ENCODE data around the gene PEF1.
"Not testable (repeated sequence)": the region's sequence is repeated elsewhere in the genome, so short reads cannot be mapped to it uniquely, and the experiment has no call there.

PEF1 gene

DNA sequence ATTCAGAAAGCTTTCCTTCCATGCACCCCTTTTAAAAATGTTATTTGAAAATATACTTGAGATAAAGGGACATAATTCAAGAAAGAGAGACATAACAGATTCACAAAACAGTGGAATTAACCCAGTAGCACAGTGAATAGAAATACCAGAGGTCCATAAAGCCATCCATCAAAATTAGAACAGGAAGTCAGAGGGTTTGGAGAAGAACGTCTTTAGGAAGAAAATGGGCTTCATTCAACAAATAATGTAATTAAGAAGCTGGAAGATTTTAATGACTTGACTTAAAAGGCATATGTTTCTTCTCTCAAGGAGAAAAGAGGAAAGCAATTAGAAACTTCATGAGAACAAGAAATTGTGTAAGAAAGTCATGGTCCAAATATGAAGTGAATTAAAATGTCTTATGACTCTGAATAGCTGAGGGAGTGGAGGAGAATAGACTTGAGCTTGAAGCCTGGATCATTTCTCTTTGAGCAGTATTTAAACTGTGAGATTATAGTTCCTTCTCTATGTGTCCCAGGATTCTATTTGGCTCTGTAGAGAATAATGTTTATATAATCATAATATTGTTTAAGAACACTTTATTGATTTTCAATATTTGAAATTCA is 35.1 kb downstream of the PEF1 start:
- DNase-seq (ENCODE audit: low read depth): no peak

DNA sequence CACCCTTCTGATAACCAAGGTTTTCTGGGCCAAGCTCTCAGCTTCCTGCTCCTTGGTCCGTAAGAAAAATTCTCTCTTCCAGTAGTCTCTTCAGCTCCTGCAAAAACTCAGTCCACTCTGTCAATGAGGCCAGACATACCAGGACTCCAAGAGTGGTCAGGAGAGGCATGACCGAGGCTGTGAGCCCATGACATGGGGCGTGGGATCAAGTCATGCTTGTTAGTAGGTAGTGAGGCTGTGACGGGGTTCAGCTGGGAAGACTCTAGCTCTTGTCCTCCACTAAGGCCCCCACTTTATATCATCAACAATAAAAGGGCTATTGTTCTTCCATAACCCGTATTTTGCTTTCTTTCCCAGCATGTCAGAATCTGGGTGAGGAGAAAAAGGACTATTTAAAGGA is 37.3 kb downstream of the PEF1 start:
- DNase-seq (ENCODE audit: low read depth): no peak

DNA sequence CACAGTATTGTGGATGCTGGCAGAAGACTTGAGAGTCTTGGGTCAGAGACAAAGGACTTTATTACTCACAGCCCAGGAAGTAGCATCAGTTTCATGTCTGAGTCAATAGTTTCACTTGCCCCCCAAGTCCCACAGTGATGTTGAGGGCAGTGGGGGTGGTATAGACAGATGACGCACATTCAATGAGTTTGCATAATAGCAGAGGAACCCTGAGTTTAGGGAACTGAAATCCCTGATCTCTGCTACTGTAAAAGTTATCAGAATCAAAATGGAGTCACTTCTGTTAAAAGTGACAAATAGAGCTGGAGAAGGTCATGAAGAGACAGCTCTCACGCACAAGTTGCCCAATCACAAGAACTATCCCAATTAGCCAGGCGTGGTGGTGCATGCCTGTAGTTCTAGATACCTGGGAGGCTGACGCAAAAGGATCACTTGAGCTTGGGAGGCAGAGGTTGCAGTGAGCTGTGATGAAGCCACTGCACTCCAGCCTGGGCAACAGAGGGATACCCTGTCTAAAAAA is 38.7 kb downstream of the PEF1 start:
- DNase-seq (ENCODE audit: low read depth): peak; percentile 39

DNA sequence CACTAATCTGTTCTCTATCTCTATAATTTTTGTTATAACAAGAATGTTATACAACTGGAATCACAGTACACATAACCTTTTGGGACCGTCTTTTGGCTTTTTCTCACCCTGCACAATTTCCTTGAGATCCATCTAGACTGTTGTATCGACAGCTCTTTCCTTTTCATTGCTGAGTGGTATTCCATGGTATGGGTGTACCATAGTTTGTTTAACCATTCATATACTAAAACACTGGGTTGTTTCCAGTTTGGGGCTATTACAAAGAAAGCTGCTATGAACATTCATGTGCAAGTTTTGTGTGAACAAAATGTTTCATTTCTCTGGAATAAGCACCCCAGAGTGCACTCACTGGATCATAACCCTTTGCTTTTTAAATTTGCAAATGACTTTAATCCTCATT is 42.6 kb downstream of the PEF1 start:
- no peak for DNase-seq (ENCODE audit: low read depth)

DNA sequence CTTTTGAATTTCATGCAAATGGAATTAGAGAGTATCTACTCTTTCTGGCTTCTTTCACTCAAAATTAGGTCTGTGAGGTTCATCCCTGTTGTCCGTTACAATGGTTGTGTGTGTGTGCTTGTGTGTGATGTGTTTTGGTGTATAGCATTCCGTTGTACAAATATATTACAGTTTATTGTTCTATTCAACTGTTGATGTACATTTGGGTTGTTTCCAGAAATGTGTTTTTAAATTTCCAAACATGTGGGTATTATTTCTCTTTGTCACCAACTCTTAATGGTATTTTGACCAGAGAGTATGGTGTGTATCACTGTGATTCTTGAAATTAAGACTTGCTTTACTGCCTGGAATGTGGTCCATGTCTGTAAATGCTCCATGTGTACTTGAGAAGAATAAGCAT is 44.0 kb downstream of the PEF1 start:
- DNase-seq (ENCODE audit: low read depth): no peak

DNA sequence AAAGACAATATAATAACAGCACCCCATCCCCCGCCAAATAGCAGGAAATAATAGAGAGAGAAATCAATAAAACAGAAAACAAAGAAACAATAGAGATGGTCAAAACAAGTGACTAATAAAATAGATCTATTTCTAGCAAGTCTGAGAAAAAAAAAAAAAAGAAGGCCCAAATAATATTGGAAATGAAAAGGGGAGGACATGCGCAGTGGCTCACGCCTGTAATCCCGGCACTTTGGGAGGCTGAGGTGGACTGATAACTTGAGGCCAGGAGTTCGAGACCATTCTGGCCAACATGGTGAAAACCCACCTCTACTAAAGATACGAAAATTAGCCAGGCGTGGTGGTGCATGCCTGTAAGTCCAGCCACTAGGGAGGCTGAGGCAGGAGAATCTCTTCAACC is 45.7 kb downstream of the PEF1 start:
- no peak for DNase-seq (ENCODE audit: low read depth)

DNA sequence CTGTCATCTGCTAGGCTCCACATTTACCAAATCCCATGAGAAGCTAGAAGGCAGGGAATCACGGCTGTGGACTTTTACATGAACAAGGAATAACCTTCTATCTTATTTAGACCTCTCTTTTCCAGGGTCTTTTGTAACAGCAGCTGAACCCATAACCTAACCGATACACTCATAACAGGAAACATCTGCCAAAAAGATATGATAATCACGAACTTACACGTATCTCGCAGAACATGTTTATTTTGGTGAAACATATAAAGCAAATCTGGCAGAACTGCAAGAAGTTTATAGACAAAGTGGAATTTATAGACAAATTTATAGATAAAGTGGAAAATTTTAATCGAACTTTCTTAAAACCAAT is 48.0 kb downstream of the PEF1 start:
- DNase-seq (ENCODE audit: low read depth): no peak

DNA sequence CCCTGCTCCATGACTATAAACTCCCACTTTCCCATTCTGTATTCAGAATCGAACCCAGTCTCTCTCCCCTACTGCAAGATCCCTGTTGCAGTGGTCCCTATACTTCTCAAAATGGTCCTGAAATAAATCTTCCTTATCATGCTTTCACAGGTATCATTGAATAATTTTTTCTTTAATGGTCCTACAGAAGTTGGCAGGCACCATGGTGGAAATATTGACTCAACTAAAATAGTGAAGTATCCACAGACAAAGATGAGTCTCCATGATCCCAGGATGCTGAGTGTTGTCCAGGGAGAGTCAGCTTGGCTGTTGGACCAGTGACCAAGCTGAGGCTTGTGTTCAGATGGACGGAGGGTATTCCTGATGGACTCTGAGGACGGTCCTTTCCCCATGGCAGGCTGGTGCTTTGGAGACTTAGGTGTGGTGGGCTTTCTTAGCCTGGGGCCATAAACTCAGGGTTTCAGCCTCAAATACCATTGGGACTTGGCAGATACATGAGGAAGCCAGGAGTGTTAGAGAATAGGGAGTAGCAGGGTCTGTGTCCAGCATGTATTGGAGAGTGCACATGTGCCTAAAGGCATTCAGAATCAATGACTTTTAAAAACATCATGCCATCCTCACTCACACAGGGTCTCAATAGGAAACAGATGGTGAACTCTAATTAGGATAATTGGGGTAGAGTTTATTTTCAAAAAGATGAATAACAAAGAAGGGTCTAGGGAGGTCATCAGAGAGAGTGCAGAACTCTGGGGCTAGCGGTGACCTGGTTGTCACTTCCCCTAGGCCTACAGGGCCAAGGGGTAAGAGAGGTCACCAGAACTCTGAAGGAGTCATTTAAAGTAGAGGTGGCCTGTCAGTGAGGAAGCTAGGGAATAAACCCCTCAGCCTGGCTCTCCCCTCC is 48.6 kb downstream of the PEF1 start:
- no peak for DNase-seq (ENCODE audit: low read depth)

DNA sequence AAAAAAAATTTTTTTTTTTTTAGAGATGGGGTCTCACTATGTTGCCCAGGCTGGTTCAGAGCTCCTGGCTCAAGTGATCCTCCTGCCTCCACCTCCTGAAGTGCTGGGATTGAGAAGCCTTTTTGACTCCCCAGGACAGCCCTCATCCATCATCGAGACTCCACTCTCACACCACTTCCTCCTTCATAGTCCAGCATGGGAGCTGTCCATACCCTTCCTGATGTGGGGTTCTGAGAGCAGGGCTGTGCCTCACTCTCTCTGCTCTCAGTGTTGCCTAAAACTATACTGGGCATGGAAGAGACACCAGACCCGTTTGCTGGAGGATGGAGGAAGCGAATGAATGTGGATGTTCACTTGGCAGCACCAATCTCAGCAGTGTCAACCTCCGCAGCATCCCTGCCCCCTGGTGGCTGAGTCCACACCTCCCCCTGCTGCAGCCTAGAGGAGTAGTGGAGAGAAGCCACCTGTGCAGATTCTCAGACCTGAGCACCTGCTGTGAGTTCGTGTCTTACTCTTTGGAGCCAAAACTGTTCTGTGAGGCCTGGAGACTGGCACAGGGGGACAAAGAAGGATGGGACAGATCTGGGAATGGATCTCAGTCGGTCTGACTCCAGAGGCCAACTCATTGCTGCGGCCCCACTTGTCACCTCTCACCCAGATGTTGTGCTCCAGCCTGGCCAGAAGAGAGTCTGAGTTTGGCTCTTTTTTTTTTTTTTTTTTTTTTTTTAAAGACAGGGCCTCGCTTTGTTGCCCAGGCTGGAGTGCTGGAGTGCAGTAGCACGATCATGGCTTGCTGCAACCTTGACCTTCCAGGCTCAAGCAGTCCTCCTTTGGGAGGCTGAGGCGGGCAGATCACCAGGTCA is 50.7 kb downstream of the PEF1 start:
- DNase-seq (ENCODE audit: low read depth): peak; percentile 47

DNA sequence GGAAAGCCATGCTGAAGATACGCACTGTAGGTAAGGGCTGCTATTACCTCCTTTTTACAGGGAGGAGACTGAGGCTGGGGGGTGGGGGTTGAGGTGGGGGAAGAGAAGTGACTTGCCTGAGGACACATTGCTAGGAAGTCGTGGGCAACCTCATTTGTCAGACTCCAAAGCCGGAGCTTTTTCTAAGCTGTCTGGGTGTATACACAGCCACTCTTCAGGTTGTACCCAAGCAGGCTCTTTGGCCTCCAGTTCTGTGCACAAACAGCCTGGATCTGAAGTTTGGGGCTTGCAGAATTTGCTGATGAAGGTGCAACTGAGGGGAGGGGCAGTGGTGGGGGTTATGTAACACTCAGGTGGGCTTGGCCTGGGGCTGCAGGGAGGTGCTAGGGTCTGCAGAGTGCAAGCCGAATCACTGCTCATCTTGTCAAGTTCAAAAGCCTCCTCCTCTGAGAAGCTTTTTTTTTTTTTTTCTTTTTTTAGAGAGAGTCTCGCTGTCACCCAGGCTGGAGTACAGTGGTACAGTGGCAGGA is 51.5 kb downstream of the PEF1 start:
- no peak for DNase-seq (ENCODE audit: low read depth)

DNA sequence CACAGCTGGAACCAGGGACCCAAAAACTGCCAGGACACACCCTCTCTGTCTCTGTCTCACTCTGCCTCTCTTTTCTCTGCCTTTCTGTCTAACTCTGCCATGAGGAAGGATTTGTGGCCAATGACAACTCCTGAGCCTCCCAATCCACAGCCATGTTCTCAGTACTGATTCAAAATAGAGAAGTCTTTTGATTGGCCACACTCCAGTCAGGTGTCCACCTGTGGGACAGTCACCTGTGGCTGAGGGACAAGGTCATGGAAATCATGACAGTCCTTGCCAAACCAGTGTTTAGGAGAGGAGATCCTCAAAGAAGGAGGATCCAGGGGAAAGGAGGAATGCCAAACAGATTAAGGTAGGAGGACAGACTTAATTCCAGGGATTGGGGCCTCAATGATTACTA is 52.5 kb downstream of the PEF1 start:
- DNase-seq (ENCODE audit: low read depth): no peak

DNA sequence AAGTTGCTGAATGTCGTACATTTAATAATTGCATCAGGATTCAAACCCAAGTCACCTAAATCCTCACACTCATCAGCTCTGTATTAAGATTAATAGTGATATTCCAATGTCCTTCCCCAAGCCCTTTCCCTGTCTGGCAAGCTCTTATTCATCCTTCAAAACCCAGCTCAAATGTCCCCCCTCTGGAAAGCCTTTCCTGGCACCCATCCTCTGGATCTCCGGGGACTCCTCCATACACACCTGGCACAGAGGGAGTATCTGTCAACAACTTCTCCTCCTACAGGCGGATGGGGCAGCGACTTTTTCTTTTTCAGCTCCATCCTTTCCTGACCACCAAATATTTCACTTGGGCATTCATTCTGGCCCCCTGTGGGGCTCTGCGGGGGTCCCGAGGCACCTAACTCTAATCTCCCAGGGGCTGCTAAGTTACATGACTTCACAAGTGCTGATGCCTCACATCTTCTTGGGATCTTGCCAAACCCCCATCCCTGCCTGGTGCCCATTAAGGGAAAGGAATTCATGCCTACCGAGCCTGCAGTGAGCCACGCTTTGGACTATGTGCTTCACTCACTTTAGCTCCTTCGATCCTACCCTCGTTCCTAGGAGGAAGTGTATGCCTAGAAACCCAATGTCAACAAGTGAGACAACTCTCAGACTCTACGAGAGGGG is 53.1 kb downstream of the PEF1 start:
- DNase-seq (ENCODE audit: low read depth): peak; percentile 24

DNA sequence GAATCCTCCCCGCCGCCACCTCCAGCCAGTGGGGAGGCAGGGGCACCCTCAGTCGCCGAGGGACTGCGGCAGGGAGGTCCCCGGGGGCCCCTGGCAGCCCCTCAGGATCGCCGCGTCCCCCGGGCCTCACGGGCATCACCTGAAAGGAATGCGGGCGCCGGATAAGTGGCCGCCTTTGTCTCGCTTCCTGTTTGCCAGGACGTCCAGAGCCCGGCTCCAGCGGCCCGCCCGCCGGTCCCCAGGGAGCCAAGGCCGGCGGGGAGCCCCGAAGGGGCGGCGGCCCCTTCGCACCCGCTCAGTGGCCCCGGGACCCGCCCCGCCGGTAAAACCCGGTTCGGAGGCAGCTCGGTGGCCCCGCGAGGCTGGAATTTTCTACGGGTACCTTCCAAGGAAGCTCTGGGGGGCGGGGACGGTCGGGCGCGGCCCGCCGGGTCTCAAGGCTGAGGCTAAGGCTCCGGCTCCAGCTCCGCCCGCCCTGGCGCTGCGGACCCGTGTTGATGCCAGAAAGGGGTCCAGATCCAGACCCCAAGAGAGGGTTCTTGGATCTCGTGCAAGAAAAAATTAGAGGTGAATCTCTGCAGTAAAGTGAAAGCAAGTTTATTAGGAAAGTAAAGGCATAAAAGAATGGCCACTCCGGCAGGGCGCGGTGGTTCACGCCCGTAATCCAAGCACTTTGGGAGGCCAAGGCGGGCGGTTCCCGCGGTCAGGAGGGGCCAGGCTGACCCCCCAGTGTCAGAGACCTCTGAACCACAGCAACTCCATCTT is 55.7 kb downstream of the PEF1 start:
- no peak for DNase-seq (ENCODE audit: low read depth)

DNA sequence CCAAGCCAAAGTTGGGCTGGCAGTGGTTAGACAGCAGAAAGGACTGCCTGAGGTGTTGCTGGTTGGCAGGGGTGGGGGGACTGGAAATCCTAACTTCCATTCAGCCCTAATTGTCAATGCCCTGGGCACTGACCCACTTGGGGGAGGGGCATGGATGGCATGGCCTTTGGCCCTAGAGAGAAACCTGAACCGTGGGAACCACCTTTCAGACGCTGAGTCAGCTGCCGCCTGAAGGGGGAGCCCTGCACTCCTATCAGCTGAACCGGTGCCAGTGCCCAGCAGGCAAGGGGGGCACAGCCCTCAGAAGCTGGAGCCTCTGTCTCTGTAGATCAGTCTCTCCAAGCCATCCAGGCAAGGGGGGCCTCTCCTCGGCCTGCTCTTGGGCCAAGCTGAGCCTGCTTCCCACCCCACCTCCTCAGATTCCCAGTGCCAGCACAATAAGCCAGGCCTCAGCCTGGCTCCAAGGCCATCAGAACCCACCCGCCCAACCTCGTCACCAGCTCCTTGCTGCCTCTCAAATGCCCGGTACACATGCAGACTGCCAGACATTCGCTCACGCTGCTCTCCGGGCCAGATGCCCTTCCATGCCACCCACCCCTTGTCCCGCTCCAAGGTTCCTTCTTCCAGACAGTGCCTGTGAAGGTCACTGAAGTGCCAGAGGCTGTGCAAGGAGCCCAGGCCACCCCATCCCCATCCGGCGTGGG is 56.8 kb downstream of the PEF1 start:
- no peak for DNase-seq (ENCODE audit: low read depth)

DNA sequence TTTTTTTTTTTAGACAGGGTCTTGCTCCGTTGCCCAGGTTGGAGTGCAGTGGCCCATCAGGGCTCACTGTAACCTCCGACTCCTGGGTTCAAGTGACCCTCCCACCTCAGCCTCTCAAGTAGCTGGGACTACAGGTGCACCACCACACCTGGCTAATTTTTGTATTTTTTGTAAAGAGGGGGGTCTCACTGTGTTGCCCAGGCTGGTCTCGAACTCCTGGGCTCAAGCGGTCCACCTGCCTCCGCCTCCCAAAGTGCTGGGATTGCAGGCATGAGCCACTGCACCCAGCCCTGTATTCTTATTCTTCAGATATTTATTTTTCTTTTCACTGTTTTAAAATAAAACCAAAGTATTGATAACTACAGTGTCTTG is 57.4 kb downstream of the PEF1 start:
- DNase-seq (ENCODE audit: low read depth): not testable (repeated sequence)

DNA sequence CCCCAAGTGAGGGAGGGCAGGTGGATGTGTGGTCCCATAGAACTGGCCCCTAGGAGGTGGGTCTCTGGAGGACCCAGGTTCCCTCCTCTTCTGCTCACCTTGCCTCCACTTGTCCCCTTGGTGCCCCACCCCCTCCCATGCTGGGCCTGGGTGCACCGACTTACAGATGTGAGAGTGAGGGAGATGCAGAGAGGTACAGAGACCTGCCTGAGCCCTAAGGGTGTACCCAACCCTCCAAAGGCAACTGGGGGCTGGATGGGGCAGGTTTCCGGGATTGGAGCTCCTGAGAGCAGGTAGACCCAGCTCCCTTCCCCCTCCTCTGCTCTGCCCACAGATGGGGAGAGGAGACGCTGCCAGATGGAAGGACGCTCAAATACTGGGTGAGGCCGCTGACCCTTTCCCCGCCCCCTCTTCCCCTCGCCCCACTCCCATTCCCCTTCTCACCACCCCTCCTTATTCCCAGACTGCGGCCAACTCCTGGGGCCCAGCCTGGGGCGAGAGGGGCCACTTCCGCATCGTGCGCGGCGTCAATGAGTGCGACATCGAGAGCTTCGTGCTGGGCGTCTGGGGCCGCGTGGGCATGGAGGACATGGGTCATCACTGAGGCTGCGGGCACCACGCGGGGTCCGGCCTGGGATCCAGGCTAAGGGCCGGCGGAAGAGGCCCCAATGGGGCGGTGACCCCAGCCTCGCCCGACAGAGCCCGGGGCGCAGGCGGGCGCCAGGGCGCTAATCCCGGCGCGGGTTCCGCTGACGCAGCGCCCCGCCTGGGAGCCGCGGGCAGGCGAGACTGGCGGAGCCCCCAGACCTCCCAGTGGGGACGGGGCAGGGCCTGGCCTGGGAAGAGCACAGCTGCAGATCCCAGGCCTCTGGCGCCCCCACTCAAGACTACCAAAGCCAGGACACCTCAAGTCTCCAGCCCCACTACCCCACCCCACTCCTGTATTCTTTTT is 58.0 kb downstream of the PEF1 start:
- DNase-seq (ENCODE audit: low read depth): no peak

DNA sequence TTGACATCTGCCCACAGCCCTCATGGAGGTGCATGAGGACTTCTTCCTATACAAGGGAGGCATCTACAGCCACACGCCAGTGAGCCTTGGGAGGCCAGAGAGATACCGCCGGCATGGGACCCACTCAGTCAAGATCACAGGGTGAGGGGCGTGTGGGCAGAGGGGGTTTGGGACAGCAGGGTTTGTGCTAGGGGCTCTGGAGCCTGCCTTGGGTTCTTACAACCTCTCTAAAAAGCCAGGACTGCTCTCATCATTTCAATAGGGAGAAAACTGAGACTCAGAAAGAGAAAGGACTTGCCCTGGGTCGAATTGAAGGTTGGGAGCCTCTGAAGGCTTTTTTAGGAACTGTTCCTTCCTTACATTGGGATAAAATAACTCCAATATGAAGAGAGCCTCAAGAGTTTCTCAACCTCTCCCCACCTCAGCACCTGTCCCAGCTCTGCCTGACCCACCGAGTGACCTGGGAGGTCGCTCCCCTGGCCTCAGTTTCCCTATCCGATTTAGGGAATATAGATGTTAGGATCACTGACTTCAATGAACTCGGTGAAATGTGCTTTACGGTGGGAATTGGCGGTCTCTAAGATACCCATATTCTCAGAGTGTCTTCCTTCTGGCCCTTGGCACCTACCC is 58.8 kb downstream of the PEF1 start:
- DNase-seq (ENCODE audit: low read depth): no peak

DNA sequence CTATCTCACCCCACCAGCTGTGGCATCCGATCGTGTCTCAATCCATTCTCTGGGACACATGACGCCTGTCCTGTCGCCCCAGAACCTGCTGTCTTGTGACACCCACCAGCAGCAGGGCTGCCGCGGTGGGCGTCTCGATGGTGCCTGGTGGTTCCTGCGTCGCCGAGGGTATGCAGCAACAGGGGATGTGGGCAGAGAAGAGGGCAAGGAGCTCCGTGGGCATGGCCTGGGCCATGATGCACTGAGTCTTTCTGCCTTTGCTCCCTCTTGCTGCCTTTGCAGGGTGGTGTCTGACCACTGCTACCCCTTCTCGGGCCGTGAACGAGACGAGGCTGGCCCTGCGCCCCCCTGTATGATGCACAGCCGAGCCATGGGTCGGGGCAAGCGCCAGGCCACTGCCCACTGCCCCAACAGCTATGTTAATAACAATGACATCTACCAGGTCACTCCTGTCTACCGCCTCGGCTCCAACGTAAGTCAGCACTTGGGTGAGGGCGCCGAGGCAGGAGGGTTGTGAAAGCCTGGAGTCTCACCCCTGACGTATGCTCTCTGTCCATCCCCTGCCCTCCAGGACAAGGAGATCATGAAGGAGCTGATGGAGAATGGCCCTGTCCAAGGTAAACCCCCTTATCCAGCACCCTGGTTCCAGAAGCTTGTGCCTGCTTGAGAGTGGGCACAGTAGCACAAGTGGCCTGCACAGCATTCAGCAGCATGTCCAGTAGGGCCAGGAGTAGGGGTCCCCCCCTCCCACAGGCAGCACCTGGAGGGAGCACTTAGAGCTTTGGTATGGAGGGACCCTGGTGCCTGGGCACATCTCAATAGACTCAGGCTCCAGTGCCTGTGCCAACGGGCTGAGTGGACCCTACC is 59.6 kb downstream of the PEF1 start:
- no peak for DNase-seq (ENCODE audit: low read depth)
